WERI-Rb-1 (cell line): ENCODE results near the gene PABPN1L.

ENCODE experiments used
- DNase-seq: peaks from one replicate; pipeline ENCODE4 v3.0.0-alpha.2; 2020
- H3K27ac ChIP-seq: fragments of 250-450 bp; sonication (Bioruptor Pico); 2 replicates; pipeline ENCODE4 v1.5.1; 2020; ENCODE audit warnings: mild to moderate bottlenecking, moderate library complexity
- H3K27me3 ChIP-seq: fragments of 250-450 bp; sonication (Bioruptor Pico); 2 replicates; pipeline ENCODE4 v1.5.1; 2021; ENCODE audit warnings: mild to moderate bottlenecking, low read depth, moderate library complexity; ENCODE audit not compliant: insufficient read depth, severe bottlenecking
- H3K36me3 ChIP-seq: fragments of 250-450 bp; sonication (Bioruptor Pico); 2 replicates; pipeline ENCODE4 v1.5.1; 2020; ENCODE audit warnings: mild to moderate bottlenecking, moderate library complexity
- H3K4me3 ChIP-seq: 2 replicates; pipeline ENCODE4 v1.5.1; 2011; ENCODE audit warnings: low read depth, mild to moderate bottlenecking, control low read depth, low read length
- H3K9me3 ChIP-seq: fragments of 250-450 bp; sonication (Bioruptor Pico); 2 replicates; pipeline ENCODE4 v1.5.1; 2021; ENCODE audit warnings: mild to moderate bottlenecking, moderate library complexity; ENCODE audit not compliant: severe bottlenecking
- TF ChIP-seq, protein P1 (sequence below): IDR thresholded peaks from 2 replicates; pipeline ENCODE4 v1.5.1; 2011; ENCODE audit warnings: low read depth, mild to moderate bottlenecking, control low read depth, inconsistent platforms, low read length

Gene PABPN1L

DNA sequence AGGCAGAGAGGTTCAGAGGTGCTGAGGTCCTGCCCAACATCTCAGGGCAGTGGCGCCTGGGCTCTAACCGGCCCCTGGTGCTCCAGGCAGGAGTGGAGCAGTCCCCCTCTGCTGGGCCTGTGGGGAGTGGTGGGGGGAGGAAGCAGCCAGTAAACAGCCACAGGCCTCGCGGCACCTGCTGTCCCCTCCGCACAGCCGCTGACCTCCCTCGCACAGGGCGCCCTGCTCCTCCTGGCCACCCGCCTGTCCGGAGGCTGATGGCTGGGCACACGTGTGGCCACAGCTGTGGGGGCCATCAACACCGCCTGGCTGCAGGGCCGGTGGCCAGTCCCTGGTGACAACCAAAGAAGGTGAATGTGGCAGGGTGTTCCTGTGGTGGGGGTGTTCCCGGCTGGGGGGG is 36.8 kb upstream of the PABPN1L start:
- H3K36me3 ChIP-seq: no peaks in the 10 kb centered on the region
- H3K9me3 ChIP-seq: no peaks in the 10 kb centered on the region
- no peak overlapping the region for H3K27ac ChIP-seq
- no peak overlapping the region for H3K4me3 ChIP-seq
- no peaks in the 10 kb centered on the region for H3K27me3 ChIP-seq
- DNase-seq: no peak
- TF ChIP-seq, protein P1, sequence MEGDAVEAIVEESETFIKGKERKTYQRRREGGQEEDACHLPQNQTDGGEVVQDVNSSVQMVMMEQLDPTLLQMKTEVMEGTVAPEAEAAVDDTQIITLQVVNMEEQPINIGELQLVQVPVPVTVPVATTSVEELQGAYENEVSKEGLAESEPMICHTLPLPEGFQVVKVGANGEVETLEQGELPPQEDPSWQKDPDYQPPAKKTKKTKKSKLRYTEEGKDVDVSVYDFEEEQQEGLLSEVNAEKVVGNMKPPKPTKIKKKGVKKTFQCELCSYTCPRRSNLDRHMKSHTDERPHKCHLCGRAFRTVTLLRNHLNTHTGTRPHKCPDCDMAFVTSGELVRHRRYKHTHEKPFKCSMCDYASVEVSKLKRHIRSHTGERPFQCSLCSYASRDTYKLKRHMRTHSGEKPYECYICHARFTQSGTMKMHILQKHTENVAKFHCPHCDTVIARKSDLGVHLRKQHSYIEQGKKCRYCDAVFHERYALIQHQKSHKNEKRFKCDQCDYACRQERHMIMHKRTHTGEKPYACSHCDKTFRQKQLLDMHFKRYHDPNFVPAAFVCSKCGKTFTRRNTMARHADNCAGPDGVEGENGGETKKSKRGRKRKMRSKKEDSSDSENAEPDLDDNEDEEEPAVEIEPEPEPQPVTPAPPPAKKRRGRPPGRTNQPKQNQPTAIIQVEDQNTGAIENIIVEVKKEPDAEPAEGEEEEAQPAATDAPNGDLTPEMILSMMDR: no peak

DNA sequence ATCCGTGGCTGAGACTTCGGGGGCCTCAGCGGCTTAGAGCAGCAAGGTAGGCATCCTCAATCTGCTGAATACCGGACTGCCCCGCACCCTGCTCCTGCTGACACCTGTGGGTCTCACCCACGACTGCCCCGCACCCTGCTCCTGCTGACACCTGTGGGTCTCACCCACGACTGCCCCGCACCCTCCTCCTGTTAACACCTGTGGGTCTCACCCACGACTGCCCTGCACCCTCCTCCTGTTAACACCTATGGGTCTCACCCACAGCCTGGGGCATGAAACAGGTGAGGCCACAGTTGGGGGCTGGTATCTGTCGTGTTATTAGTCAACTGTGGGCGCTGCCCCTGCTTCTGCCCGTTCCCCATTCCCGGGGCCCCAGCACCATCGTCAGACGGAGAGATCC is 36.3 kb upstream of the PABPN1L start:
- no peaks in the 10 kb centered on the region for H3K36me3 ChIP-seq
- H3K9me3 ChIP-seq: no peaks in the 10 kb centered on the region
- no peak overlapping the region for H3K4me3 ChIP-seq
- no peaks in the 10 kb centered on the region for H3K27me3 ChIP-seq
- peak overlapping the region; percentile 68 for H3K27ac ChIP-seq
- TF ChIP-seq, protein P1: no peak
- no peak for DNase-seq

DNA sequence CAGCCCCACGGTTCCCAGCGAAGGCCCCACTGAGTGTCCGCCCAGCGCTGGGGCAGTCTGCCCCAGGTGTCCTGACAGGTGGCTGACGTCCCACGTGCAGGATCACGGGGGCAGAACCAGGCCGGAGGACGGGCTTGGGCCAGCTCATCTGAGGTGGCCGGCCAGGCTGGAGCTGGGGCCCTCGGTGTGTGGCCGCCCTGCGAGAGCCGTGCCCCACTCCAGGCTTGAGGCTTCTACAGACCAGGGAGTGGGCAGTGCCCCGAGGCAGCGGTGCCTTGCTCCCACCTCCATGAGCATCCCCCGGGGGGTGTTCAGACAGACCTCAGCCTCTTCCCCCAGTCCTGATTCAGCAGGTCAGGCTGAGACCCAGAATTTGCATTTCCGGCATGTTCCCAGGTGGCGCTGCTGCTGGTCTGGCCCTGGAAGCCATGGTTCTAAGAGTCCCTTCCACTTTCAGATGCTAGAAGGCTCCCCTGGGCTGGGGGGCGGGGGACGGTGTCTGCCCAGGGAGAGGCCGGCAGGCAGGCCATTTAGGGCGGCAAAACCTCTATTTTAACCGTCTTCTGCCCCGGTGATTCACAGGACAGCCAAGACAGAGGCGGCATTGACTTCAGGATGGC is 35.4 kb upstream of the PABPN1L start:
- TF ChIP-seq, protein P1: 0 out of 2 replicates have a peak, but pooled peaks have one; percentile 3
- H3K36me3 ChIP-seq: no peaks in the 10 kb centered on the region
- no peak overlapping the region for H3K4me3 ChIP-seq
- peak; percentile 17 for DNase-seq
- no peaks in the 10 kb centered on the region for H3K27me3 ChIP-seq
- no peaks in the 10 kb centered on the region for H3K9me3 ChIP-seq
- peak overlapping the region; percentile 68 for H3K27ac ChIP-seq

DNA sequence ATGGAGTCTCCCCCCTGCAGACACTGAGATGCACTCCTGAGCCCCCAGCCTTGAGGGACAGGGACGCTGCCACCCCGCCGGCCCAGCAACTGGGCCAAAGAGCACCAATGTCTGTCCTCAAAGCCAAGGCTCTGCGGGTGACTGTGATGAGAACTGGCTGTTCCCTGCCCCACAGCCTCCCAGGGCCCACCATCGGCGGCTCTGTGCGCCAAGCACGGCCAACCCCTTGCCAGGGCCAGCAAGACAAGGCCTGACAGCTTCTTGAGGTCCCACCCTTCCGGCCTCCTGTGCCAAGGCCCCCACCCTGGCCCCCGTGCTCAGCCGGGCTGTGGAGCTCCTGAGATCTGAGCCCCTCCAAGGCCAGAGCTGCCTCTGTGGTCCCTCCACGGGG is 34.2 kb upstream of the PABPN1L start:
- H3K27ac ChIP-seq: no peak overlapping the region
- TF ChIP-seq, protein P1: no peak
- no peak overlapping the region for H3K4me3 ChIP-seq
- no peaks in the 10 kb centered on the region for H3K9me3 ChIP-seq
- H3K27me3 ChIP-seq: no peaks in the 10 kb centered on the region
- no peaks in the 10 kb centered on the region for H3K36me3 ChIP-seq
- no peak for DNase-seq

DNA sequence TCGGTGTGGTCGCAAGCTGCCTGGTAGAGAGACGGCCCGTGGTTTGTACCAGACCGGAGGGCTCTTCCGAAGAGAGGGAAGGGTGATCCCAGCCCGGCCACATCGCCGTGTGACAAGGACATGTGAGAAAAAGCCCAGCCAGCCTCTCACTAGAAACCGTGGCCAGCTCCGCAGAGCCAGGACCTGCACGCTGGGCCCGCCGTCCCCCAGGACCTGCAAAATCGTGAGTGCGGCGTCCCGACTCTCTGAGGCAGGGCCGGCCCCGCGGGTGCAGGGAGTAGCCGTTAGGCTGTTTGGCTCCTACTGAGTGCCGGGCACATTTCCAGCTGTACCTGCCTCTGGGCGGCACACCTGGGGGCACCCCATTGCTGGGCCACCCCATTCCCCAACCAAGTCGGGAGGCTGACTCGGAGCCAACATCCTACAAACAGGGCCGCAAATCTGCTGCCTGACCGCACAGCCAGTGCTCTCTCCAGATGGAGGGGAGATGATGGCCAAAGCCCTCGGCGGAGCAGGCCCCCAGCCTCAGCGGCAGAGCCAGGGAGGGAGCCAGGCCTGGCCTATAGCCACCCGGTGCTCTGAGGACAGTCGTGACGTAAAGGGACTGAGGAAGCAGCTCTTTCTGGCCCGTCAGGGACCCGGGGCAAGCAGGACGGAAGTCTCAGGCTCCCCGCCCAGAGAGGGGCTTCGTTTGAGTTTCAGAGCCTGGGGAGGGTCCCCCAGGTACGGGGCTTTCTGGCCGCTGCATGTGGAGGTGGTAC is 33.6 kb upstream of the PABPN1L start:
- no peak overlapping the region for H3K4me3 ChIP-seq
- TF ChIP-seq, protein P1: no peak
- no peaks in the 10 kb centered on the region for H3K9me3 ChIP-seq
- no peaks in the 10 kb centered on the region for H3K36me3 ChIP-seq
- no peak overlapping the region for H3K27ac ChIP-seq
- H3K27me3 ChIP-seq: no peaks in the 10 kb centered on the region
- no peak for DNase-seq
